Kidney epithelial cell (primary cell): ENCODE data around the gene ALKBH3. TPM values are rescaled to one million over a fixed set of nuclear protein-coding genes. Genes with fewer than 3 reads are reported as not detected.

Experiments
- DNase-seq: peaks from one replicate; pipeline ENCODE4 v3.0.0-alpha.2; 2010; ENCODE audit warnings: low read depth
- H3K27me3 ChIP-seq: 2 replicates; pipeline ENCODE4 v1.6.0; 2011; ENCODE audit warnings: low read length; ENCODE audit not compliant: control insufficient read depth, insufficient read depth
- H3K36me3 ChIP-seq: 2 replicates; pipeline ENCODE4 v1.5.1; 2011; ENCODE audit warnings: low read length; ENCODE audit not compliant: control insufficient read depth, insufficient read depth
- H3K4me3 ChIP-seq: 2 replicates; pipeline ENCODE4 v1.5.1; 2011; ENCODE audit warnings: low read depth, mild to moderate bottlenecking, control low read depth, low read length
- total RNA-seq: library from RNA; depleted of rRNA; stranded (reverse); fragments of >200 nt; gene quantifications from 2 replicates; pipeline ENCODE4 v1.2.3, GENCODE V29; 2015
- TF ChIP-seq, protein P1 (sequence below): IDR thresholded peaks from 2 replicates; pipeline ENCODE4 v1.5.1; 2011; ENCODE audit warnings: mild to moderate bottlenecking, moderate library complexity, low read length, control low read depth, inconsistent platforms; ENCODE audit not compliant: insufficient read depth, poor library complexity, severe bottlenecking

Gene ALKBH3
- total RNA-seq, 1 donor from 2014 or later = 48.0 TPM

DNA sequence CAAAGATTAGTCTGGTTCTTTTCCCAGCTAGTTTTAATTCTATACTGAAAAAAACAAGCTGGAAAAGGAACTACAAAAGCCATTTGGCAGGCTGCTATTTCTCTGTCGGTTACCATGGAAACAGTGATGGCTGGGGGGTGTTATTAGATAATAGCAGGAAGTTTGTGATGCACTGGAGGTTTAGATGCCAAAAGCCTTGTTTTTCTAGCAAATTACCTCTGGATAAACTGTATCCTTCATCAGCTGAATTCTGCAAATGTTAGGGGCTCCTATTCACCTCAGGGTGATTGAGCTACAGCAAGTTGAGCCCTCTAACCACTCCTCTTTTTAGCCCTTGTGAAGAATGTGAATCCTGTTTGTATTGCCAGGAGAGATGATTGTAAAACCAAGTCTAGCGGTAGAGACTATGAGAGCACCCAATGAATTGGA lies 25.2 kb downstream of the ALKBH3 start:
- DNase-seq = no peak
- no peaks in the 10 kb centered on the region for H3K27me3 ChIP-seq
- no peaks in the 10 kb centered on the region for H3K36me3 ChIP-seq
- no peak overlapping the region for H3K4me3 ChIP-seq
- TF ChIP-seq, protein P1, sequence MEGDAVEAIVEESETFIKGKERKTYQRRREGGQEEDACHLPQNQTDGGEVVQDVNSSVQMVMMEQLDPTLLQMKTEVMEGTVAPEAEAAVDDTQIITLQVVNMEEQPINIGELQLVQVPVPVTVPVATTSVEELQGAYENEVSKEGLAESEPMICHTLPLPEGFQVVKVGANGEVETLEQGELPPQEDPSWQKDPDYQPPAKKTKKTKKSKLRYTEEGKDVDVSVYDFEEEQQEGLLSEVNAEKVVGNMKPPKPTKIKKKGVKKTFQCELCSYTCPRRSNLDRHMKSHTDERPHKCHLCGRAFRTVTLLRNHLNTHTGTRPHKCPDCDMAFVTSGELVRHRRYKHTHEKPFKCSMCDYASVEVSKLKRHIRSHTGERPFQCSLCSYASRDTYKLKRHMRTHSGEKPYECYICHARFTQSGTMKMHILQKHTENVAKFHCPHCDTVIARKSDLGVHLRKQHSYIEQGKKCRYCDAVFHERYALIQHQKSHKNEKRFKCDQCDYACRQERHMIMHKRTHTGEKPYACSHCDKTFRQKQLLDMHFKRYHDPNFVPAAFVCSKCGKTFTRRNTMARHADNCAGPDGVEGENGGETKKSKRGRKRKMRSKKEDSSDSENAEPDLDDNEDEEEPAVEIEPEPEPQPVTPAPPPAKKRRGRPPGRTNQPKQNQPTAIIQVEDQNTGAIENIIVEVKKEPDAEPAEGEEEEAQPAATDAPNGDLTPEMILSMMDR = no peak

DNA sequence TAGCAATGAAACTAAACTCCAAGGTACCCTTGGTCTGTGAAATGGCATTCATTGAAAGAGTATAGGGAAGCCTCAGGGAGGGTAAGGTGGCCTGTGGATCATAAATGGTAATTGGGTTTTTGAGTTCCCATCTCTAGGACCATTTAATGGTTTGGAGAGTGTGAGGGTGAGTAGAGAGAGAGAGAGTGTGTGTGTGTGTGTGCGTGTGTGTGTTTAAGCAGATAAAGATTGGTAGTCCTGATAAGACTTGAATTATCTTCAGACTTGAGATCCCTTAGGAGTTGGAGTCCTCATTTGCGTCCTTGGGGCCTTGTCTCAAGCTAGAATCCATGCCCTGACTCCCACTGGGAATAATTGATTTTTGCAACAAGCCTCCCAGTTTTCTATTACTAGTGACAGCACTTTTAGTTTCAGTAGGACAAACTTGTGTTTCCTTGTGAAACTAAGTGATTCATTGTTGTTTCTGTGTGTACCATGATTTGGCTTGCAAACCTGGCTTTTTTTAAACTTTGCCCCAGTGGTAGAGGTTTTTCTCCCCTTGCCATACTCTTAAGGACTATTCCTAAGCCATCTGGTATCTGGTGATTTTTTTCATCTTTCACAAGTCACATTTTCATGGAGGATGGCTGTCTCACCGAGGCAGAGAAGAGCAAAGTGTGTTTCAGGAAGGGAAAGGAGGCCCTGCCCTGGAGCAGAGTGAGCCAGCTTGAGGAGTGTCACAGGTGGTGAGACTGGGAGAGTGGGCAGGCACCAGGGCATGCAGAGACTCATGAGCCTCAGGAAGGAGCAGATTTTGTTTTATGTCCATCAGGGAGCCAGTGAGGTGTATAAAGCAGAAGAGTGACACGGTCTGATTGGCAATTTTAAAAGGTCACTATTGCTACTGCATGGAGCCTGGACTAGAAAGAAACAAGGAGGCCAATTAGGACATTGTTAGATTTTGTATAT lies 26.7 kb downstream of the ALKBH3 start:
- TF ChIP-seq, protein P1 = no peak
- no peak for DNase-seq
- H3K4me3 ChIP-seq = no peak overlapping the region
- no peaks in the 10 kb centered on the region for H3K27me3 ChIP-seq
- H3K36me3 ChIP-seq = no peaks in the 10 kb centered on the region

DNA sequence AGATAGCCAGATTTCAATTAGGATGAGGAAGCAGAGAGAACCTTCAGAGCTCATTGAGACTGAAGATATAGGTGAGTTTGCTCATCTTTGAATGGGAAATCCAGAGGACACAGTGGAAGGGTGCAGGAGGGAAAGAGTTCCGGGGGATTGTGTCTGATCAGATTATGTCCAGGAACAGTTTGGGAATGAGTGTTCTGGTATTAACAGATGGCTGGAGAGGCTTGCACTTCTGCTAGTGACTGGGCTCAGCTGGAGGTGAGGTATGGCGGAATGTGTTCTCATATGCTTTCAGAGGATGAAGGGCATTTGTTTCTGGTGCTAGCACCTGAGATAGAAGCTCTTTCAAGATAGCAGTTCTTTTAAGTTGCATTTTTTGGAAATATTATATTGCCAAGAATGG lies 27.6 kb downstream of the ALKBH3 start:
- TF ChIP-seq, protein P1 = no peak
- Histone ChIP-seq H3K4me3 (no peak overlapping the region), H3K27me3 (no peaks in the 10 kb centered on the region), H3K36me3 (no peaks in the 10 kb centered on the region)
- DNase-seq = no peak

DNA sequence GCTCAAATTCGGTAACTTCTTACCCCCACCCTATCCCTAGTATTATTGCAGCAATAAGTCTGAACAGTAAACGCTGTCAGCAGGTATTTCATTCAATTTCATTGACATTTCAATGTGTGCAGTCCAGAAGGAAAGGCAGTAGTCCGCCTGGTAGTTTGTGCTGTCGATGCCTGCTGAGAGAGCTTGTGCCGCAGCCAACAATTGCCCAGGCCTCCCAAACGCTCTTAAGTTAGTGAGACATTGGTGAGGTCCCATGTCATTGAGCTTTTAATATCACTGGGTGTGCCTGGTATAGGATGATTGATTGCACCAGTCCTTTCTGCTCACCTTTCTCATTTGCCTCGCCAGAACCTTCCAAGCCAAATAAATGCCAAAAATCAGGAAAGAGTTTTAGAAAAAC lies 28.1 kb downstream of the ALKBH3 start:
- TF ChIP-seq, protein P1 = no peak
- Histone ChIP-seq H3K4me3 (no peak overlapping the region), H3K27me3 (no peaks in the 10 kb centered on the region), H3K36me3 (no peaks in the 10 kb centered on the region)
- no peak for DNase-seq

DNA sequence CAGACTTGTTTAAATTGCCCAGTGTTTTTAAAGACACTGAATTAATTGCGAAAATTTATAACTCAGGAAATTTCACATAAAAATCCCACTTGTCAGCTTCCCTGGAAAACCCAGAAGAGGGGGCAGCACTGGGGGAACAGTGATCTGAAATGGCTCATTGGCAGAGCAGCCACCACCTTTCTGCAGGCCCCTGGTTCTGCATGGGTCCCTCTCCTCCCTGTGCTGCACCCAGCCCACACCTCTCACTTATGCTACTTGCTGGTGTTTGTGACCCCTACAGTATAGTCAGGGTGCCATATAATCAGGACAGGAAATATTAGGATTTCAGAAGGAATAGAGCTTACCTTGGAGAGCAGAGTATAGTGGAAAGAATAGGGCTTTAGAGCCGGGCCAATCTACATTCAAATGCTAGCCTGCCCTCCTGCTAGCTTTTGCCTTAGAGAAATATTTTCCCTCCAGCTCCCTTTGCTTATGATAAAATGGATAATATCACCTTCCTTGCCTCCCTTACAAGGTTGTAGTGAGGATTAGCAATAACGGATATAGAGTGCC lies 33.3 kb downstream of the ALKBH3 start:
- no peaks in the 10 kb centered on the region for H3K36me3 ChIP-seq
- H3K4me3 ChIP-seq = no peak overlapping the region
- TF ChIP-seq, protein P1 = no peak
- DNase-seq = no peak
- H3K27me3 ChIP-seq = no peaks in the 10 kb centered on the region
